ENCODE results near the gene CGB2. TPM values are rescaled to one million over a fixed set of nuclear protein-coding genes. Genes with fewer than 3 reads are reported as not detected.

CGB2 gene
- polyA plus RNA-seq, 1 donor from 2014 or later, result not detected

DNA sequence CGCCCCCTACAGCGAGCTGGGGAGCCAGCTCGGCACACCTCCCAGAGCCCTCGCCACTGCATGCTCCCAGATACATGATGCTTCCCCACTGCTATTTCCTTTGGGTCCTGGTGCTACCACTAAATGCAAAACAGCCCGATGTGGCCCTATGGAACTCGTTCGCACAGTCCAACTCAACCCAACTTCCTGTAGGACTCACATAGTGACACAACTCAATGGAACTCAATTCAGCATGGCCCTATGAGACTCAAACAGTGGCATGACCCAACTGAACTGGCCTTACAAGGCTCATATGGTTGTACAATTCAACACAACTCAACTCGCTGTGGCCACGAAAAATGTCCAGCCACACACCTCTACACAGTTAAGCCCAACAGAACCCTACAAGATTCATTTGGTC is 37.3 kb downstream of the CGB2 start:
- no peak overlapping the region for H3K4me3 ChIP-seq (ENCODE audit: low read length)
- no peaks in the 10 kb centered on the region for H3K9me3 ChIP-seq (ENCODE audit: low read length)
- H3K27me3 ChIP-seq (ENCODE audit: insufficient read depth, low read depth, low read length), result peaks cover 60% of the 10 kb centered on the region
- H3K79me2 ChIP-seq (replicated peaks; ENCODE audit: insufficient read depth, low read length), result no peaks in the 10 kb centered on the region
- no peaks in the 10 kb centered on the region for H4K20me1 ChIP-seq (ENCODE audit: insufficient read depth)
- no peak overlapping the region for H3K4me2 ChIP-seq (ENCODE audit: low read length)
- TF ChIP-seq, protein P1, sequence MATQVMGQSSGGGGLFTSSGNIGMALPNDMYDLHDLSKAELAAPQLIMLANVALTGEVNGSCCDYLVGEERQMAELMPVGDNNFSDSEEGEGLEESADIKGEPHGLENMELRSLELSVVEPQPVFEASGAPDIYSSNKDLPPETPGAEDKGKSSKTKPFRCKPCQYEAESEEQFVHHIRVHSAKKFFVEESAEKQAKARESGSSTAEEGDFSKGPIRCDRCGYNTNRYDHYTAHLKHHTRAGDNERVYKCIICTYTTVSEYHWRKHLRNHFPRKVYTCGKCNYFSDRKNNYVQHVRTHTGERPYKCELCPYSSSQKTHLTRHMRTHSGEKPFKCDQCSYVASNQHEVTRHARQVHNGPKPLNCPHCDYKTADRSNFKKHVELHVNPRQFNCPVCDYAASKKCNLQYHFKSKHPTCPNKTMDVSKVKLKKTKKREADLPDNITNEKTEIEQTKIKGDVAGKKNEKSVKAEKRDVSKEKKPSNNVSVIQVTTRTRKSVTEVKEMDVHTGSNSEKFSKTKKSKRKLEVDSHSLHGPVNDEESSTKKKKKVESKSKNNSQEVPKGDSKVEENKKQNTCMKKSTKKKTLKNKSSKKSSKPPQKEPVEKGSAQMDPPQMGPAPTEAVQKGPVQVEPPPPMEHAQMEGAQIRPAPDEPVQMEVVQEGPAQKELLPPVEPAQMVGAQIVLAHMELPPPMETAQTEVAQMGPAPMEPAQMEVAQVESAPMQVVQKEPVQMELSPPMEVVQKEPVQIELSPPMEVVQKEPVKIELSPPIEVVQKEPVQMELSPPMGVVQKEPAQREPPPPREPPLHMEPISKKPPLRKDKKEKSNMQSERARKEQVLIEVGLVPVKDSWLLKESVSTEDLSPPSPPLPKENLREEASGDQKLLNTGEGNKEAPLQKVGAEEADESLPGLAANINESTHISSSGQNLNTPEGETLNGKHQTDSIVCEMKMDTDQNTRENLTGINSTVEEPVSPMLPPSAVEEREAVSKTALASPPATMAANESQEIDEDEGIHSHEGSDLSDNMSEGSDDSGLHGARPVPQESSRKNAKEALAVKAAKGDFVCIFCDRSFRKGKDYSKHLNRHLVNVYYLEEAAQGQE (IDR thresholded peaks at IDR 0.05; ENCODE audit: borderline replicate concordance), result no peak
- TF ChIP-seq TAF1 (IDR thresholded peaks at IDR 0.05; ENCODE audit: low read depth), result no peak
- TF ChIP-seq RAD21 (conservative IDR thresholded peaks at IDR 0.05), result no peak
- no peak for TF ChIP-seq EZH2 (IDR thresholded peaks at IDR 0.05; ENCODE audit: borderline replicate concordance, insufficient read depth, low read length, poor library complexity, severe bottlenecking)
- no peak for TF ChIP-seq EP300 (conservative IDR thresholded peaks at IDR 0.05; ENCODE audit: poor library complexity, severe bottlenecking)
- TF ChIP-seq MXI1 (conservative IDR thresholded peaks at IDR 0.05; ENCODE audit: poor library complexity, severe bottlenecking), result no peak
- TF ChIP-seq, protein P2, sequence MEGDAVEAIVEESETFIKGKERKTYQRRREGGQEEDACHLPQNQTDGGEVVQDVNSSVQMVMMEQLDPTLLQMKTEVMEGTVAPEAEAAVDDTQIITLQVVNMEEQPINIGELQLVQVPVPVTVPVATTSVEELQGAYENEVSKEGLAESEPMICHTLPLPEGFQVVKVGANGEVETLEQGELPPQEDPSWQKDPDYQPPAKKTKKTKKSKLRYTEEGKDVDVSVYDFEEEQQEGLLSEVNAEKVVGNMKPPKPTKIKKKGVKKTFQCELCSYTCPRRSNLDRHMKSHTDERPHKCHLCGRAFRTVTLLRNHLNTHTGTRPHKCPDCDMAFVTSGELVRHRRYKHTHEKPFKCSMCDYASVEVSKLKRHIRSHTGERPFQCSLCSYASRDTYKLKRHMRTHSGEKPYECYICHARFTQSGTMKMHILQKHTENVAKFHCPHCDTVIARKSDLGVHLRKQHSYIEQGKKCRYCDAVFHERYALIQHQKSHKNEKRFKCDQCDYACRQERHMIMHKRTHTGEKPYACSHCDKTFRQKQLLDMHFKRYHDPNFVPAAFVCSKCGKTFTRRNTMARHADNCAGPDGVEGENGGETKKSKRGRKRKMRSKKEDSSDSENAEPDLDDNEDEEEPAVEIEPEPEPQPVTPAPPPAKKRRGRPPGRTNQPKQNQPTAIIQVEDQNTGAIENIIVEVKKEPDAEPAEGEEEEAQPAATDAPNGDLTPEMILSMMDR (IDR thresholded peaks at IDR 0.05; ENCODE audit: poor library complexity, severe bottlenecking), result no peak
- no peak for TF ChIP-seq SMC3 (conservative IDR thresholded peaks at IDR 0.05; ENCODE audit: poor library complexity)
- TF ChIP-seq POLR2AphosphoS5 (IDR thresholded peaks at IDR 0.05), result no peak
- no peak overlapping the region for H2AFZ ChIP-seq (ENCODE audit: low read depth, low read length)
- H3K9me2 ChIP-seq (ENCODE audit: insufficient read depth, low read length), result no peaks in the 10 kb centered on the region
- H3K36me3 ChIP-seq (ENCODE audit: insufficient read depth, low read length), result no peaks in the 10 kb centered on the region
- no peak overlapping the region for H3K27ac ChIP-seq (ENCODE audit: low read length)
- no peak overlapping the region for H3K9ac ChIP-seq (ENCODE audit: low read length)
- H3F3A ChIP-seq (ENCODE audit: insufficient read depth, low read length, poor library complexity, severe bottlenecking), result no peaks in the 10 kb centered on the region

DNA sequence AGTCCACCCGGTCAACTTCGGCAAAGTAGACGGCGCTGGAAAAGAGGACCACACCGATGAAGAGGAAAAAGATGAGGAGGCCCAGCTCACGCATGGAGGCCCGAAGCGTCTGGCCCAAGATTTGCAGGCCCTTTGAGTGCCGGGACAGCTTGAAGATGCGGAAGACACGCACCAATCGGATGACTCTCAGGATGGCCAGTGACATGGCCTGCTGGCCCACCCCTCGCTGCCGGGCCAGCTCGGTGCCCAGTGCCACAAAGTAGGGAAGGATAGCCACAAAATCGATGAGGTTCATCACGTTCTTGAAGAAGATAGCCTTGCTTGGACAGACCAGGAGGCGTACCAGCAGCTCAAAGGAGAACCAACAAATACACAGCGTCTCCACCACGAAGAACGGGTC is 38.7 kb downstream of the CGB2 start:
- no peak overlapping the region for H3K27ac ChIP-seq (ENCODE audit: low read length)
- no peak overlapping the region for H3K9ac ChIP-seq (ENCODE audit: low read length)
- H3K4me2 ChIP-seq (ENCODE audit: low read length), result no peak overlapping the region
- H2AFZ ChIP-seq (ENCODE audit: low read depth, low read length), result no peak overlapping the region
- H4K20me1 ChIP-seq (ENCODE audit: insufficient read depth), result no peaks in the 10 kb centered on the region
- H3K4me3 ChIP-seq (ENCODE audit: low read length), result no peak overlapping the region
- H3K36me3 ChIP-seq (ENCODE audit: insufficient read depth, low read length), result no peaks in the 10 kb centered on the region
- no peaks in the 10 kb centered on the region for H3K9me2 ChIP-seq (ENCODE audit: insufficient read depth, low read length)
- H3F3A ChIP-seq (ENCODE audit: insufficient read depth, low read length, poor library complexity, severe bottlenecking), result no peaks in the 10 kb centered on the region
- H3K9me3 ChIP-seq (ENCODE audit: low read length), result no peaks in the 10 kb centered on the region
- no peak for TF ChIP-seq TAF1 (IDR thresholded peaks at IDR 0.05; ENCODE audit: low read depth)
- TF ChIP-seq, protein P2 (IDR thresholded peaks at IDR 0.05; ENCODE audit: poor library complexity, severe bottlenecking), result no peak
- no peak for TF ChIP-seq EP300 (conservative IDR thresholded peaks at IDR 0.05; ENCODE audit: poor library complexity, severe bottlenecking)
- no peak for TF ChIP-seq SMC3 (conservative IDR thresholded peaks at IDR 0.05; ENCODE audit: poor library complexity)
- no peak for TF ChIP-seq MXI1 (conservative IDR thresholded peaks at IDR 0.05; ENCODE audit: poor library complexity, severe bottlenecking)
- TF ChIP-seq EZH2 (IDR thresholded peaks at IDR 0.05; ENCODE audit: borderline replicate concordance, insufficient read depth, low read length, poor library complexity, severe bottlenecking), result no peak
- TF ChIP-seq RAD21 (conservative IDR thresholded peaks at IDR 0.05), result no peak
- TF ChIP-seq, protein P1 (IDR thresholded peaks at IDR 0.05; ENCODE audit: borderline replicate concordance), result no peak
- no peak for TF ChIP-seq POLR2AphosphoS5 (IDR thresholded peaks at IDR 0.05)
- peaks cover 60% of the 10 kb centered on the region for H3K27me3 ChIP-seq (ENCODE audit: insufficient read depth, low read depth, low read length)
- no peaks in the 10 kb centered on the region for H3K79me2 ChIP-seq (replicated peaks; ENCODE audit: insufficient read depth, low read length)
